Esophagus muscularis mucosa (tissue), 3 donors: ENCODE measurements around the gene ZDHHC8.

Source experiments
- CTCF ChIP-seq, 3 experiments: fragments of 200-600 bp in 2 of 3; fragments of 450-650 bp in 1 of 3; sonication (generic) in 2 of 3; IDR thresholded peaks; one replicate each; pipeline ENCODE4 v1.5.1; 2017 to 2019; ENCODE audit warnings: antibody characterized with exemption in 3 of 3, mild to moderate bottlenecking in 2 of 3, moderate library complexity in 1 of 3
- POLR2A ChIP-seq: fragments of 450-650 bp; IDR thresholded peaks from one replicate; pipeline ENCODE4 v1.6.1; 2017; ENCODE audit warnings: antibody characterized with exemption, moderate library complexity, mild to moderate bottlenecking, low read depth
- POLR2AphosphoS5 ChIP-seq, 2 donors: sonication (generic); formaldehyde crosslinking; IDR thresholded peaks; one replicate each; pipeline ENCODE4 v1.6.1; 2017; ENCODE audit warnings: antibody characterized with exemption in 2 of 2

- TF ChIP-seq CTCF (IDR thresholded peaks at IDR 0.05) (no peak), POLR2AphosphoS5 (IDR thresholded peaks at IDR 0.05) (no peak), POLR2A (no peak)
Observed at GRCh38 chr22:20145206-20145831, 13.7 kb downstream of the ZDHHC8 start.
